Measurements from ENCODE around the gene FLNB. TPM values are rescaled to one million over a fixed set of nuclear protein-coding genes. Genes with fewer than 3 reads are reported as not detected.

FLNB gene
- total RNA-seq, 1 experiment from 2014 or later: 309 TPM

DNA sequence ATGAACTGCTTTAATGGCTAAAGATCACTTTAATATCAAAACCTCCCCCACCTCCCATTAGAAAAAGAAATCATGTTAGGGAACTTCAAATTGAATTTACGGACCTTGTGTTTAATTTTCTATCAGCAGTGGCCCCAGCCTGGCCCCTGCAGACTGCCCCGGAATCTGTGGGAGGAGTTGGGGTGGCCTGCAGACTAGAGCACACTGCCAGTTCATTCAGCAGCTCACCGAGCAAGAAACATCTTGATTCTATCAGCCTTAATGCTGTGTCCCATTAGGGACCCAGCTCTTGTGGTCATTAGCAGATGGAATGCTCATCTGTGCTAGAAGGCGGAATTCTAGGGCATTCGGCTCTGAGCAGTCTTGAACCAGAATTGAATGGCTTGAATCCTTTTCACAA, 54.2 kb downstream of the FLNB start:
- TF ChIP-seq, protein P1, sequence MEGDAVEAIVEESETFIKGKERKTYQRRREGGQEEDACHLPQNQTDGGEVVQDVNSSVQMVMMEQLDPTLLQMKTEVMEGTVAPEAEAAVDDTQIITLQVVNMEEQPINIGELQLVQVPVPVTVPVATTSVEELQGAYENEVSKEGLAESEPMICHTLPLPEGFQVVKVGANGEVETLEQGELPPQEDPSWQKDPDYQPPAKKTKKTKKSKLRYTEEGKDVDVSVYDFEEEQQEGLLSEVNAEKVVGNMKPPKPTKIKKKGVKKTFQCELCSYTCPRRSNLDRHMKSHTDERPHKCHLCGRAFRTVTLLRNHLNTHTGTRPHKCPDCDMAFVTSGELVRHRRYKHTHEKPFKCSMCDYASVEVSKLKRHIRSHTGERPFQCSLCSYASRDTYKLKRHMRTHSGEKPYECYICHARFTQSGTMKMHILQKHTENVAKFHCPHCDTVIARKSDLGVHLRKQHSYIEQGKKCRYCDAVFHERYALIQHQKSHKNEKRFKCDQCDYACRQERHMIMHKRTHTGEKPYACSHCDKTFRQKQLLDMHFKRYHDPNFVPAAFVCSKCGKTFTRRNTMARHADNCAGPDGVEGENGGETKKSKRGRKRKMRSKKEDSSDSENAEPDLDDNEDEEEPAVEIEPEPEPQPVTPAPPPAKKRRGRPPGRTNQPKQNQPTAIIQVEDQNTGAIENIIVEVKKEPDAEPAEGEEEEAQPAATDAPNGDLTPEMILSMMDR (IDR thresholded peaks at IDR 0.05): no peak
- TF ChIP-seq TCF7L2 (IDR thresholded peaks at IDR 0.05; ENCODE audit: low read depth, low read length): no peak
- TF ChIP-seq POLR2AphosphoS5 (IDR thresholded peaks at IDR 0.05; ENCODE audit: low read depth, low read length): no peak
- TF ChIP-seq SIN3A (IDR thresholded peaks at IDR 0.05; ENCODE audit: borderline replicate concordance, insufficient read depth, low read depth, low read length): no peak
- TF ChIP-seq, protein P2, sequence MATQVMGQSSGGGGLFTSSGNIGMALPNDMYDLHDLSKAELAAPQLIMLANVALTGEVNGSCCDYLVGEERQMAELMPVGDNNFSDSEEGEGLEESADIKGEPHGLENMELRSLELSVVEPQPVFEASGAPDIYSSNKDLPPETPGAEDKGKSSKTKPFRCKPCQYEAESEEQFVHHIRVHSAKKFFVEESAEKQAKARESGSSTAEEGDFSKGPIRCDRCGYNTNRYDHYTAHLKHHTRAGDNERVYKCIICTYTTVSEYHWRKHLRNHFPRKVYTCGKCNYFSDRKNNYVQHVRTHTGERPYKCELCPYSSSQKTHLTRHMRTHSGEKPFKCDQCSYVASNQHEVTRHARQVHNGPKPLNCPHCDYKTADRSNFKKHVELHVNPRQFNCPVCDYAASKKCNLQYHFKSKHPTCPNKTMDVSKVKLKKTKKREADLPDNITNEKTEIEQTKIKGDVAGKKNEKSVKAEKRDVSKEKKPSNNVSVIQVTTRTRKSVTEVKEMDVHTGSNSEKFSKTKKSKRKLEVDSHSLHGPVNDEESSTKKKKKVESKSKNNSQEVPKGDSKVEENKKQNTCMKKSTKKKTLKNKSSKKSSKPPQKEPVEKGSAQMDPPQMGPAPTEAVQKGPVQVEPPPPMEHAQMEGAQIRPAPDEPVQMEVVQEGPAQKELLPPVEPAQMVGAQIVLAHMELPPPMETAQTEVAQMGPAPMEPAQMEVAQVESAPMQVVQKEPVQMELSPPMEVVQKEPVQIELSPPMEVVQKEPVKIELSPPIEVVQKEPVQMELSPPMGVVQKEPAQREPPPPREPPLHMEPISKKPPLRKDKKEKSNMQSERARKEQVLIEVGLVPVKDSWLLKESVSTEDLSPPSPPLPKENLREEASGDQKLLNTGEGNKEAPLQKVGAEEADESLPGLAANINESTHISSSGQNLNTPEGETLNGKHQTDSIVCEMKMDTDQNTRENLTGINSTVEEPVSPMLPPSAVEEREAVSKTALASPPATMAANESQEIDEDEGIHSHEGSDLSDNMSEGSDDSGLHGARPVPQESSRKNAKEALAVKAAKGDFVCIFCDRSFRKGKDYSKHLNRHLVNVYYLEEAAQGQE (IDR thresholded peaks at IDR 0.05; ENCODE audit: insufficient read depth in 1 of 2, low read depth in 2 of 2, low read length in 1 of 2): no peak
- intact Hi-C loops (cut with micrococcal nuclease; ENCODE audit: unreplicated experiment): no loop called here
- peak overlapping the region; percentile 82 for H3K27ac ChIP-seq (ENCODE audit: low read length)
- H3K27me3 ChIP-seq (ENCODE audit: control insufficient read depth, insufficient read depth, low read length): no peaks in the 10 kb centered on the region
- ChIA-PET CTCF (no interaction called here), POLR2A (interaction anchor here (1.0 kb wide), 1 partner anchor 13 kb away, joined by 12 read pairs; no protein-coding TSS in a partner anchor)
- no peaks in the 10 kb centered on the region for H3K9me3 ChIP-seq (ENCODE audit: control insufficient read depth, insufficient read depth, low read depth, low read length)
- no peaks in the 10 kb centered on the region for H3K36me3 ChIP-seq (ENCODE audit: control insufficient read depth, insufficient read depth, low read length)
- no peak overlapping the region for H3K4me3 ChIP-seq (ENCODE audit: low read depth in 2 of 2, low read length in 2 of 2)
- peaks cover 93% of the 10 kb centered on the region for H3K4me1 ChIP-seq (ENCODE audit: control insufficient read depth, insufficient read depth, low read length)
- ATAC-seq: no peak; the same call in 1 of the 2 replicates
- no TSS peak for BruUV-seq (replicated peaks)
- in situ Hi-C loops (cut with HindIII; ENCODE audit: low pct_unique_long_range_greater_than_20kb, low sequenced_read_pairs): no loop called here
- DNase-seq (ENCODE audit: low read depth, low spot score): no peak

DNA sequence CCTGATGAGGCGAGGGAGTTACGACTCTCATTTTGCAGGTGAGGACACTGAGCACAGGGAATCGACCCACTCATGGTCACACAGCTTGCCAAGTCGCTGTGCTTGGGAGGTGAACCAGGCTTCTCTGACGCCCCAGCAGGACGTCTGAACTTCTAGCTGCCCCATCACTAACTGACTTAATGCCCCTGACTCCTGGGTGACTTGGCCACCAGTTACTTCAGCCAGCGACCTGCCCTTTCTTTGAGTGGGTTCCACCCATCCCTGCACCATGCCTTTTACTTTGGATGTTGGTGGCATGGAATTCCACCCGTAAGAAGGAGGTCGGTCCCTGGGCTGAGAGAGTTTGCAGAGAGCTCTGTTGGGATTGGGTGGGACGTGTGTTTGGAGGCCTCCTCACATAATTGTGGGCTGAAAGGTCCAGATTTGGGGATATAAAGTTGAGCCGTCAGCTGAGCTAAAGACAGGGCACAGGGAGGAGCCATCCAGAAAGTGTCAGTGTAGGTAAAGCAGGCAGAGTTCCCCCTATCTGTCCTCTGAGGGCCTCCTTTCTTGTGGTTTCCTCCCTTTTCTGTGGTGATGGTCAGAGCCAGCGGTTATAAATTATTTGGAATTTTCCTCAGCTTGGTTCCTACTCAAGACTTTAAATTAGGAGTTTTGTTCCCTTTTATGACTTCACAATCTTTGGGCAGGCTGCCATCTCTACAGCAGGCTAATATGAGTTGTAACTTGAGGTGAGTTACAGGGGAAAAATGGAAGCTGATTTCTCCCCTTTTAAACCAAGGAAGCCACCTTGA, 55.0 kb downstream of the FLNB start:
- no peaks in the 10 kb centered on the region for H3K36me3 ChIP-seq (ENCODE audit: control insufficient read depth, insufficient read depth, low read length)
- ChIA-PET CTCF (no interaction called here), POLR2A (no interaction called here)
- H3K27ac ChIP-seq (ENCODE audit: low read length): peak overlapping the region; percentile 82
- TF ChIP-seq SIN3A (IDR thresholded peaks at IDR 0.05; ENCODE audit: borderline replicate concordance, insufficient read depth, low read depth, low read length) (no peak), POLR2AphosphoS5 (IDR thresholded peaks at IDR 0.05; ENCODE audit: low read depth, low read length) (no peak), TCF7L2 (IDR thresholded peaks at IDR 0.05; ENCODE audit: low read depth, low read length) (peak; percentile 40; the same call in 1 of the 2 replicates)
- TF ChIP-seq, protein P1 (IDR thresholded peaks at IDR 0.05): no peak
- TF ChIP-seq, protein P2 (IDR thresholded peaks at IDR 0.05; ENCODE audit: insufficient read depth in 1 of 2, low read depth in 2 of 2, low read length in 1 of 2): no peak
- DNase-seq (ENCODE audit: low read depth, low spot score) (no peak), ATAC-seq (no peak)
- H3K27me3 ChIP-seq (ENCODE audit: control insufficient read depth, insufficient read depth, low read length): no peaks in the 10 kb centered on the region
- in situ Hi-C loops (cut with HindIII; ENCODE audit: low pct_unique_long_range_greater_than_20kb, low sequenced_read_pairs): no loop called here
- no peaks in the 10 kb centered on the region for H3K9me3 ChIP-seq (ENCODE audit: control insufficient read depth, insufficient read depth, low read depth, low read length)
- intact Hi-C loops (cut with micrococcal nuclease; ENCODE audit: unreplicated experiment): no loop called here
- H3K4me1 ChIP-seq (ENCODE audit: control insufficient read depth, insufficient read depth, low read length): peaks cover 96% of the 10 kb centered on the region
- BruUV-seq (replicated peaks): TSS peak; percentile 38
- H3K4me3 ChIP-seq (ENCODE audit: low read depth in 2 of 2, low read length in 2 of 2): no peak overlapping the region

Measured in Panc1 (cell line).